ENCODE measurements around the gene AP1S2. TPM values are rescaled to one million over a fixed set of nuclear protein-coding genes. Genes with fewer than 3 reads are reported as not detected.

AP1S2 gene
- total and polyA plus RNA-seq, 10 of the 15 experiments (the other 5 are each of a cell fraction or from before 2014, with no cell fraction given): 25.6 to 105 (median 50.7) TPM

- Histone ChIP-seq H3K36me3 (ENCODE audit: control insufficient read depth in 2 of 2, insufficient read depth in 2 of 2, low read length in 1 of 2) (peaks cover 0 to 10% of the 10 kb centered on the region in 2 experiments; a peak in 1 of 4 replicates), H3K9ac (ENCODE audit: control insufficient read depth, insufficient read depth, low read length) (peak within 1 kb of the TSS; percentile 78), H4K20me1 (ENCODE audit: control insufficient read depth, insufficient read depth) (no peaks in the 10 kb centered on the region), H3K27me3 (replicated peaks in 1 of 2; ENCODE audit: control insufficient read depth in 2 of 2, insufficient read depth in 2 of 2, low read length in 1 of 2) (no peaks in the 10 kb centered on the region), H3K4me2 (ENCODE audit: control insufficient read depth, insufficient read depth) (peak within 1 kb of the TSS; percentile 72), H2AFZ (ENCODE audit: control insufficient read depth, low read depth, low read length) (peak within 1 kb of the TSS; percentile 90), H3K9me3 (replicated peaks; ENCODE audit: control insufficient read depth, insufficient read depth, low read length) (no peaks in the 10 kb centered on the region), H3K4me1 (ENCODE audit: control insufficient read depth, insufficient read depth, low read length) (no peaks in the 10 kb centered on the region), H3K79me2 (ENCODE audit: control insufficient read depth, insufficient read depth, low read length) (peaks cover 24% of the 10 kb centered on the region), H3K27ac (ENCODE audit: control insufficient read depth, insufficient read depth) (peak within 1 kb of the TSS; percentile 68), H3K4me3 (peak within 1 kb of the TSS; percentile 71)
- CTCF ChIA-PET: interaction anchor here (0.8 to 1.7 kb wide), 5 partner anchors 10 to 657 kb away, joined by 3 to 8 read pairs (median 4); partner anchors contain the start of gene AP1S2
- RAD21 ChIA-PET (ENCODE audit: unreplicated experiment): interaction anchor here (0.7 to 1.5 kb wide), 5 partner anchors 7 to 65 kb away, joined by 3 to 5 read pairs (median 4); partner anchors contain the start of gene AP1S2
- intact Hi-C loops (cut with micrococcal nuclease; ENCODE audit: unreplicated experiment) (loop anchor here (2.0 to 5.0 kb wide), 2 partner anchors 65 to 113 kb away; partner anchors contain the start of gene AP1S2), in situ Hi-C loops (cut with MboI) (no loop called here)
- FAIRE-seq (peak; percentile 97), DNase-seq (ENCODE audit: low read depth, low spot score) (peak; percentile 58), ATAC-seq (peak; percentile 96)
- BruUV-seq (replicated peaks): TSS peak; percentile 90
- SMC1A ChIA-PET (ENCODE audit: uncharacterized antibody, unreplicated experiment): interaction anchor here (0.7 to 3.2 kb wide), 8 partner anchors 8 to 181 kb away, joined by 3 to 16 read pairs (median 4); no protein-coding TSS in a partner anchor
- under 1% methylated on average over 55 of the region's 55 CpGs for WGBS (ENCODE audit: insufficient coverage, insufficient replicate concordance, low lambda C conversion rate, missing lambda C conversion rate)
- POLR2A ChIA-PET: interaction anchor here (0.6 to 2.5 kb wide), 6 partner anchors 8 to 116 kb away, joined by 3 to 18 read pairs (median 7); partner anchors contain the start of gene AP1S2
- TF ChIP-seq PKNOX1 (IDR thresholded peaks at IDR 0.05): peak; percentile 88
- no peak for TF ChIP-seq TCF12 (IDR thresholded peaks at IDR 0.05; ENCODE audit: low read depth, low read length)
- peak; percentile 47; the same call in 1 of the 2 replicates for TF ChIP-seq LARP7 (IDR thresholded peaks at IDR 0.05)
- TF ChIP-seq IRF4 (IDR thresholded peaks at IDR 0.05; ENCODE audit: low read depth, low read length): no peak
- TF ChIP-seq ZNF207 (IDR thresholded peaks at IDR 0.05; ENCODE audit: borderline replicate concordance): no peak; the same call in 1 of the 2 replicates
- no peak for TF ChIP-seq NR2C2 (IDR thresholded peaks at IDR 0.05; ENCODE audit: borderline replicate concordance, control insufficient read depth, insufficient read length, low read depth)
- peak; percentile 58 for TF ChIP-seq CREM (IDR thresholded peaks at IDR 0.05; ENCODE audit: low read depth)
- TF ChIP-seq KAT2A (conservative IDR thresholded peaks at IDR 0.05; ENCODE audit: control insufficient read depth, low read depth, low read length): no peak
- TF ChIP-seq CEBPB (IDR thresholded peaks at IDR 0.05; ENCODE audit: borderline replicate concordance in 1 of 2, low read depth in 2 of 2, low read length in 2 of 2): no peak
- TF ChIP-seq IRF5 (IDR thresholded peaks at IDR 0.05; ENCODE audit: borderline replicate concordance): no peak
- TF ChIP-seq NFYA (IDR thresholded peaks at IDR 0.05; ENCODE audit: borderline replicate concordance, low read depth, low read length): no peak
- TF ChIP-seq ZBTB4 (CRISPR knock-in tag; IDR thresholded peaks at IDR 0.05): no peak
- TF ChIP-seq GATAD2B (conservative IDR thresholded peaks at IDR 0.05; ENCODE audit: low read depth): 0 out of 2 replicates have a peak, but pooled peaks have one; percentile 21
- TF ChIP-seq POU2F2 (IDR thresholded peaks at IDR 0.05; ENCODE audit: borderline replicate concordance, low read depth, low read length): no peak
Measured at GRCh38 chrX:15789979-15790768, 64.4 kb downstream of the AP1S2 start, which contains the start of gene ZRSR2. Gene ZRSR2 (plus strand): TSS chrX:15790484. CDS start chrX:15790496, 12 bp downstream.

Data from GM12878 (cell line).